RWPE2 (cell line): ENCODE measurements around the gene EDAR.

Source experiments
- ATAC-seq: fragments of 200-7000 bp; cut with Tn5 transposase; 3 replicates; pipeline ENCODE4 v1.9.1; 2021; ENCODE audit warnings: low read depth
- DNase-seq: peaks from one replicate; pipeline ENCODE4 v3.0.0-alpha.2; 2020; ENCODE audit warnings: low spot score
- H3K27ac ChIP-seq: fragments of 450-650 bp; 2 replicates; pipeline ENCODE4 v1.5.1; 2017; ENCODE audit warnings: mild to moderate bottlenecking; ENCODE audit not compliant: poor library complexity, severe bottlenecking
- H3K27me3 ChIP-seq: fragments of 250-450 bp; sonication (Bioruptor Pico); 2 replicates; pipeline ENCODE4 v1.5.1; 2021; ENCODE audit warnings: mild to moderate bottlenecking, moderate library complexity; ENCODE audit not compliant: insufficient read depth, poor library complexity, severe bottlenecking
- H3K36me3 ChIP-seq: fragments of 250-450 bp; sonication (Bioruptor Pico); 2 replicates; pipeline ENCODE4 v1.5.1; 2020; ENCODE audit warnings: low read depth, mild to moderate bottlenecking, moderate library complexity
- H3K4me1 ChIP-seq: fragments of 250-450 bp; sonication (Bioruptor Pico); 2 replicates; pipeline ENCODE4 v1.5.1; 2021; ENCODE audit warnings: mild to moderate bottlenecking, moderate library complexity; ENCODE audit not compliant: insufficient read depth, poor library complexity, severe bottlenecking
- H3K4me3 ChIP-seq: fragments of 250-450 bp; sonication (Bioruptor Pico); 2 replicates; pipeline ENCODE4 v1.5.1; 2021; ENCODE audit warnings: mild to moderate bottlenecking, moderate library complexity; ENCODE audit not compliant: severe bottlenecking
- H3K9me3 ChIP-seq: fragments of 250-450 bp; sonication (Bioruptor Pico); 2 replicates; pipeline ENCODE4 v1.5.1; 2021; ENCODE audit warnings: mild to moderate bottlenecking, moderate library complexity; ENCODE audit not compliant: severe bottlenecking
- CTCF ChIP-seq: fragments of 450-650 bp; IDR thresholded peaks from one replicate; pipeline ENCODE4 v1.5.1; 2017; ENCODE audit warnings: mild to moderate bottlenecking, moderate library complexity; ENCODE audit not compliant: poor library complexity, severe bottlenecking

Gene EDAR

GRCh38 chr2:108870069-108870644 is 118.9 kb downstream of the EDAR start:
- no peak overlapping the region for H3K27ac ChIP-seq
- H3K36me3 ChIP-seq = peaks cover 3% of the 10 kb centered on the region
- ATAC-seq (no peak), DNase-seq (no peak)
- H3K9me3 ChIP-seq = peaks cover 4% of the 10 kb centered on the region
- H3K4me3 ChIP-seq = no peak overlapping the region
- H3K4me1 ChIP-seq = no peaks in the 10 kb centered on the region
- no peaks in the 10 kb centered on the region for H3K27me3 ChIP-seq
- no peak for TF ChIP-seq CTCF

- no peak for TF ChIP-seq CTCF
- Histone ChIP-seq H3K4me1 (no peaks in the 10 kb centered on the region), H3K27ac (no peak overlapping the region), H3K9me3 (peaks cover 4% of the 10 kb centered on the region), H3K36me3 (peaks cover 3% of the 10 kb centered on the region), H3K27me3 (no peaks in the 10 kb centered on the region), H3K4me3 (no peak overlapping the region)
- DNase-seq (no peak), ATAC-seq (no peak)
Observed at GRCh38 chr2:108869542-108869941, 119.5 kb downstream of the EDAR start.

GRCh38 chr2:108868911-108869310 is 120.1 kb downstream of the EDAR start:
- TF ChIP-seq CTCF = no peak
- Histone ChIP-seq H3K9me3 (peaks cover 4% of the 10 kb centered on the region), H3K27me3 (no peaks in the 10 kb centered on the region), H3K36me3 (peaks cover 3% of the 10 kb centered on the region), H3K4me1 (no peaks in the 10 kb centered on the region), H3K27ac (no peak overlapping the region), H3K4me3 (no peak overlapping the region)
- DNase-seq = no peak
- no peak for ATAC-seq

- TF ChIP-seq CTCF = no peak
- Histone ChIP-seq H3K4me1 (no peaks in the 10 kb centered on the region), H3K27me3 (no peaks in the 10 kb centered on the region), H3K4me3 (no peak overlapping the region), H3K36me3 (no peaks in the 10 kb centered on the region), H3K9me3 (peaks cover 4% of the 10 kb centered on the region), H3K27ac (no peak overlapping the region)
- no peak for DNase-seq
- no peak for ATAC-seq
Observed at GRCh38 chr2:108866041-108866440, 123.0 kb downstream of the EDAR start.

GRCh38 chr2:108858894-108859293 is 130.1 kb downstream of the EDAR start:
- ATAC-seq (0 out of 3 replicates have a peak, but pooled peaks have one; percentile 23), DNase-seq (no peak)
- no peak for TF ChIP-seq CTCF
- no peaks in the 10 kb centered on the region for H3K9me3 ChIP-seq
- H3K27me3 ChIP-seq = no peaks in the 10 kb centered on the region
- no peak overlapping the region for H3K4me3 ChIP-seq
- H3K27ac ChIP-seq = no peak overlapping the region
- H3K4me1 ChIP-seq = peaks cover 3% of the 10 kb centered on the region
- no peaks in the 10 kb centered on the region; the same call in 1 of the 2 replicates for H3K36me3 ChIP-seq
